Small intestine (tissue), 7 donors: ENCODE results near the gene AGPAT2. TPM values are rescaled to one million over a fixed set of nuclear protein-coding genes. Genes with fewer than 3 reads are reported as not detected.

Experiments
- DNase-seq, 2 donors: peaks; one replicate each; pipeline versions ENCODE4 v3.0.0 to v3.0.0-alpha.2; 2013
- FAIRE-seq: peaks from 2 replicates; lab custom pipeline; 2012; peaks lifted over from hg19 to GRCh38; lab: Jason Lieb, UNC
- H3K27ac ChIP-seq, 3 donors: one replicate each; pipeline ENCODE4 v1.5.1; 2013; ENCODE audit warnings: low read length in 2 of 3, mild to moderate bottlenecking in 2 of 3, control low read depth in 1 of 3, inconsistent platforms in 1 of 3, low read depth in 1 of 3, moderate library complexity in 1 of 3
- H3K27me3 ChIP-seq, 3 donors: one replicate each; pipeline ENCODE4 v1.6.1; 2013; ENCODE audit warnings: low read length in 3 of 3, inconsistent platforms in 1 of 3; ENCODE audit not compliant: control insufficient read depth in 3 of 3, insufficient read depth in 3 of 3
- H3K36me3 ChIP-seq, 3 donors: one replicate each; pipeline ENCODE4 v1.6.1; 2013; ENCODE audit warnings: low read length in 3 of 3, inconsistent platforms in 1 of 3, low read depth in 1 of 3, mild to moderate bottlenecking in 1 of 3, moderate library complexity in 1 of 3; ENCODE audit not compliant: control insufficient read depth in 3 of 3, insufficient read depth in 2 of 3
- H3K4me1 ChIP-seq, 3 donors: one replicate each; pipeline ENCODE4 v1.6.1; 2013; ENCODE audit warnings: low read length in 2 of 3, inconsistent platforms in 1 of 3, low read depth in 1 of 3, mild to moderate bottlenecking in 1 of 3, moderate library complexity in 1 of 3; ENCODE audit not compliant: control insufficient read depth in 3 of 3, insufficient read depth in 2 of 3
- H3K4me3 ChIP-seq, 3 donors: one replicate each; pipeline ENCODE4 v1.5.1; 2013; ENCODE audit warnings: low read length in 3 of 3, control low read depth in 1 of 3, inconsistent platforms in 1 of 3, low read depth in 1 of 3, mild to moderate bottlenecking in 1 of 3, moderate library complexity in 1 of 3
- H3K9me3 ChIP-seq, 2 donors: one replicate each; pipeline ENCODE4 v1.6.1; 2013; ENCODE audit warnings: low read depth in 1 of 2, low read length in 1 of 2; ENCODE audit not compliant: control insufficient read depth in 2 of 2, insufficient read depth in 1 of 2
- WGBS, 3 donors: extraction: QIAGEN DNeasy Blood & Tissue Kit; methylation state at CpG; one replicate each; pipeline ENCODE4 v1.1.7; 2013; 5-methylcytosine and 5-hydroxymethylcytosine counted together
- polyA plus RNA-seq, 4 donors: library from polyadenylated mRNA; stranded (reverse) in 3 of 4; unstranded in 1 of 4; fragments of 200-250 nt in 3 of 4; fragments of 120-200 nt in 1 of 4; gene quantifications; one replicate each; pipeline versions ENCODE4 v1.2.1 to v1.2.3, GENCODE V29; 2013
- donor health status: healthy with polysubstance abuse.
- donor health status: control.
- donor health status: control.
- donor health status: Bipolar disorder and iron deficiency.
- donor health status: healthy.

The AGPAT2 gene
- polyA plus RNA-seq, 4 donors = 222 to 653 (median 363) TPM

- Histone ChIP-seq H3K27ac (peak overlapping the region; percentile 69 to 95 (median 89)), H3K36me3 (no peaks in the 10 kb centered on the region), H3K4me1 (peaks cover 0 to 84% (median 15%) of the 10 kb centered on the region in 3 donors), H3K27me3 (no peaks in the 10 kb centered on the region), H3K4me3 (no peak overlapping the region), H3K9me3 (no peaks in the 10 kb centered on the region)
- WGBS, 3 donors = 22 to 53% (median 39%) methylated on average over 10 of the region's 10 CpGs
- FAIRE-seq (no peak), DNase-seq (peak in 1 of 2 donors; percentile 88)
Measured at GRCh38 chr9:136695435-136695895, 8.2 kb upstream of the AGPAT2 start.

- no peaks in the 10 kb centered on the region for H3K27me3 ChIP-seq
- H3K4me1 ChIP-seq = peaks cover 0 to 80% (median 15%) of the 10 kb centered on the region in 3 donors
- no peaks in the 10 kb centered on the region for H3K9me3 ChIP-seq
- FAIRE-seq (no peak), DNase-seq (no peak)
- H3K4me3 ChIP-seq = no peak overlapping the region
- no peaks in the 10 kb centered on the region for H3K36me3 ChIP-seq
- H3K27ac ChIP-seq = peak overlapping the region; percentile 80 to 95 (median 89)
- WGBS, 3 donors = 46 to 80% (median 52%) methylated on average over 11 of the region's 11 CpGs
Measured at GRCh38 chr9:136694872-136695247, 7.6 kb upstream of the AGPAT2 start.

- DNase-seq = peak; percentile 81 to 91
- Histone ChIP-seq H3K27ac (peak overlapping the region; percentile 80 to 95 (median 89)), H3K4me3 (peak overlapping the region in 1 of 3 donors; percentile 17), H3K36me3 (no peaks in the 10 kb centered on the region), H3K27me3 (no peaks in the 10 kb centered on the region), H3K4me1 (peaks cover 0 to 79% (median 15%) of the 10 kb centered on the region in 3 donors), H3K9me3 (no peaks in the 10 kb centered on the region)
- no peak for FAIRE-seq
- 11 to 40% (median 31%) methylated on average over 26 to 32 of the region's 32 CpGs for WGBS, 3 donors
Measured at GRCh38 chr9:136694163-136694871, 7.1 kb upstream of the AGPAT2 start.

- Histone ChIP-seq H3K9me3 (no peaks in the 10 kb centered on the region), H3K27ac (peak overlapping the region; percentile 89 to 98 (median 89)), H3K4me1 (peaks cover 0 to 73% (median 15%) of the 10 kb centered on the region in 3 donors), H3K36me3 (no peaks in the 10 kb centered on the region), H3K4me3 (peak overlapping the region in 1 of 3 donors; percentile 30), H3K27me3 (no peaks in the 10 kb centered on the region)
- FAIRE-seq = no peak
- 13 to 53% (median 30%) methylated on average over 15 of the region's 15 CpGs for WGBS, 3 donors
- DNase-seq = peak; percentile 97 to 99
Measured at GRCh38 chr9:136693490-136694162, 6.4 kb upstream of the AGPAT2 start.

- WGBS, 3 donors = 33 to 56% (median 33%) methylated on average over 14 of the region's 14 CpGs
- peak overlapping the region in 1 of 3 donors; percentile 30 for H3K4me3 ChIP-seq
- DNase-seq (no peak), FAIRE-seq (no peak)
- peaks cover 0 to 70% (median 15%) of the 10 kb centered on the region in 3 donors for H3K4me1 ChIP-seq
- no peaks in the 10 kb centered on the region for H3K9me3 ChIP-seq
- no peaks in the 10 kb centered on the region for H3K27me3 ChIP-seq
- peak overlapping the region; percentile 89 to 98 (median 89) for H3K27ac ChIP-seq
- no peaks in the 10 kb centered on the region for H3K36me3 ChIP-seq
Measured at GRCh38 chr9:136693135-136693489, 5.9 kb upstream of the AGPAT2 start.

- no peak for DNase-seq
- Histone ChIP-seq H3K9me3 (no peaks in the 10 kb centered on the region), H3K36me3 (no peaks in the 10 kb centered on the region), H3K4me3 (peak overlapping the region in 1 of 3 donors; percentile 30), H3K4me1 (peaks cover 2 to 71% (median 12%) of the 10 kb centered on the region in 3 donors), H3K27me3 (no peaks in the 10 kb centered on the region), H3K27ac (peak overlapping the region; percentile 89 to 98 (median 89))
- no peak for FAIRE-seq
- 80 to 85% (median 85%) methylated on average over 45 to 46 of the region's 46 CpGs for WGBS, 3 donors
Measured at GRCh38 chr9:136692185-136693134, 5.2 kb upstream of the AGPAT2 start.

GRCh38 chr9:136691316-136692184 lies 4.3 kb upstream of the AGPAT2 start:
- 86 to 88% (median 86%) methylated on average over 26 to 29 of the region's 29 CpGs for WGBS, 3 donors
- H3K4me3 ChIP-seq = peak overlapping the region in 1 of 3 donors; percentile 14
- H3K4me1 ChIP-seq = peaks cover 2 to 65% (median 12%) of the 10 kb centered on the region in 3 donors
- DNase-seq (no peak), FAIRE-seq (no peak)
- no peaks in the 10 kb centered on the region for H3K9me3 ChIP-seq
- H3K27ac ChIP-seq = peak overlapping the region in 2 of 3 donors; percentile 13 to 29
- no peaks in the 10 kb centered on the region for H3K27me3 ChIP-seq
- H3K36me3 ChIP-seq = no peaks in the 10 kb centered on the region
